DND-41 (cell line): ENCODE measurements around the gene KAT6B.

Source experiments
- EZH2 ChIP-seq: IDR thresholded peaks from 3 replicates; pipeline ENCODE4 v1.6.1; 2012; ENCODE audit warnings: borderline replicate concordance, low read depth, mild to moderate bottlenecking, moderate library complexity, low read length, inconsistent platforms; ENCODE audit not compliant: severe bottlenecking
- TF ChIP-seq, protein P1 (sequence below): IDR thresholded peaks from 2 replicates; pipeline ENCODE4 v1.5.1; 2012; ENCODE audit warnings: borderline replicate concordance, low read length, moderate library complexity, mild to moderate bottlenecking; ENCODE audit not compliant: poor library complexity, severe bottlenecking; ENCODE audit errors: extremely low read depth

GRCh38 chr10:75073442-75073841, 247.0 kb downstream of the KAT6B start:
- no peak for TF ChIP-seq EZH2
- TF ChIP-seq, protein P1, sequence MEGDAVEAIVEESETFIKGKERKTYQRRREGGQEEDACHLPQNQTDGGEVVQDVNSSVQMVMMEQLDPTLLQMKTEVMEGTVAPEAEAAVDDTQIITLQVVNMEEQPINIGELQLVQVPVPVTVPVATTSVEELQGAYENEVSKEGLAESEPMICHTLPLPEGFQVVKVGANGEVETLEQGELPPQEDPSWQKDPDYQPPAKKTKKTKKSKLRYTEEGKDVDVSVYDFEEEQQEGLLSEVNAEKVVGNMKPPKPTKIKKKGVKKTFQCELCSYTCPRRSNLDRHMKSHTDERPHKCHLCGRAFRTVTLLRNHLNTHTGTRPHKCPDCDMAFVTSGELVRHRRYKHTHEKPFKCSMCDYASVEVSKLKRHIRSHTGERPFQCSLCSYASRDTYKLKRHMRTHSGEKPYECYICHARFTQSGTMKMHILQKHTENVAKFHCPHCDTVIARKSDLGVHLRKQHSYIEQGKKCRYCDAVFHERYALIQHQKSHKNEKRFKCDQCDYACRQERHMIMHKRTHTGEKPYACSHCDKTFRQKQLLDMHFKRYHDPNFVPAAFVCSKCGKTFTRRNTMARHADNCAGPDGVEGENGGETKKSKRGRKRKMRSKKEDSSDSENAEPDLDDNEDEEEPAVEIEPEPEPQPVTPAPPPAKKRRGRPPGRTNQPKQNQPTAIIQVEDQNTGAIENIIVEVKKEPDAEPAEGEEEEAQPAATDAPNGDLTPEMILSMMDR, result no peak
